GM21825 (cell line): ENCODE results near the gene ZFP69.
"Not testable (repeated sequence)": the region's sequence is repeated elsewhere in the genome, so short reads cannot be mapped to it uniquely, and the experiment has no call there.

Experiments used
- ATAC-seq: cut with Tn5 transposase; IDR thresholded peaks from one replicate; pipeline ENCODE4 v1.9.1; 2021; ENCODE audit warnings: mild to moderate bottlenecking, moderate library complexity; ENCODE audit not compliant: unreplicated experiment

The ZFP69 gene

GRCh38 chr1:40476924-40477677 is at the start of gene ZFP69:
Gene ZFP69, plus strand, starts transcription at chr1:40477290. Its CDS starts 2,072 bp downstream, at chr1:40479362.
- peak; percentile 87 for ATAC-seq

- ATAC-seq = no peak
Observed at GRCh38 chr1:40431385-40431784, 45.7 kb upstream of the ZFP69 start.

GRCh38 chr1:40432644-40433390 is 44.3 kb upstream of the ZFP69 start:
- no peak for ATAC-seq

- no peak for ATAC-seq
Observed at GRCh38 chr1:40435471-40435870, 41.6 kb upstream of the ZFP69 start.

- no peak for ATAC-seq
Observed at GRCh38 chr1:40435876-40436275, 41.2 kb upstream of the ZFP69 start.

- ATAC-seq = no peak
Observed at GRCh38 chr1:40438391-40439015, 38.6 kb upstream of the ZFP69 start.

- no peak for ATAC-seq
Observed at GRCh38 chr1:40439247-40439646, 37.8 kb upstream of the ZFP69 start.

- ATAC-seq = peak; percentile 75
Observed at GRCh38 chr1:40449684-40450494, 27.2 kb upstream of the ZFP69 start, which contains the start of gene ZFP69B. Gene ZFP69B, plus strand, starts transcription at chr1:40450476. Its CDS starts 486 bp downstream, at chr1:40450962.

GRCh38 chr1:40450495-40451237 is 26.4 kb upstream of the ZFP69 start:
- ATAC-seq = peak; percentile 47

- ATAC-seq = peak; percentile 16
Observed at GRCh38 chr1:40451238-40451585, 25.9 kb upstream of the ZFP69 start.

GRCh38 chr1:40454873-40455272 is 22.2 kb upstream of the ZFP69 start:
- no peak for ATAC-seq

- no peak for ATAC-seq
Observed at GRCh38 chr1:40462956-40463590, 14.0 kb upstream of the ZFP69 start.

- ATAC-seq = no peak
Observed at GRCh38 chr1:40469327-40469726, 7.8 kb upstream of the ZFP69 start.

GRCh38 chr1:40475268-40475667 is 1.8 kb upstream of the ZFP69 start:
- ATAC-seq = no peak

GRCh38 chr1:40477678-40478053 is 576 bp downstream of the ZFP69 start:
- peak; percentile 28 for ATAC-seq

GRCh38 chr1:40478276-40478675 is 1.2 kb downstream of the ZFP69 start:
- ATAC-seq = no peak

GRCh38 chr1:40479156-40479555 is 2.1 kb downstream of the ZFP69 start:
- ATAC-seq = no peak

- ATAC-seq = no peak
Observed at GRCh38 chr1:40495315-40495903, 18.3 kb downstream of the ZFP69 start.

- ATAC-seq = not testable (repeated sequence)
Observed at GRCh38 chr1:40502651-40503050, 25.6 kb downstream of the ZFP69 start.
